WTC11 (cell line): ENCODE measurements around the gene CYB5B. TPM values are rescaled to one million over a fixed set of nuclear protein-coding genes. Genes with fewer than 3 reads are reported as not detected.
A peak's percentile ranks its signal among the peaks of the same experiment; 100 is the strongest.

Source experiments
- ATAC-seq: fragments of 200-7000 bp; cut with Tn5 transposase; 2 replicates; pipeline ENCODE4 v1.10.0; 2021; ENCODE audit warnings: mild to moderate bottlenecking, moderate library complexity
- CTCF ChIA-PET: fragments of 300-600 bp; sonication (Branson Sonifier 250); formaldehyde crosslinking; loops from one replicate; lab custom pipeline; 2021; ENCODE audit warnings: antibody characterized with exemption; lab: Charles Lee
- POLR2A ChIA-PET: fragments of 350-600 bp; sonication (Branson Sonifier 250); formaldehyde crosslinking; loops from one replicate; lab custom pipeline; 2021; ENCODE audit warnings: antibody characterized with exemption; lab: Charles Lee
- DNase-seq: peaks from one replicate; pipeline ENCODE4 v3.0.0; 2021; ENCODE audit warnings: low spot score
- H3K27ac Mint-ChIP-seq: 2 replicates; pipeline ENCODE4 v1.8.0; 2021; ENCODE audit warnings: mixed read lengths
- H3K27me3 Mint-ChIP-seq: 2 replicates; pipeline ENCODE4 v1.8.0; 2021; ENCODE audit warnings: low read depth, mild to moderate bottlenecking, moderate library complexity, mixed read lengths
- H3K36me3 Mint-ChIP-seq: 2 replicates; pipeline ENCODE4 v1.8.0; 2021; ENCODE audit warnings: mixed read lengths
- H3K4me1 Mint-ChIP-seq: 2 replicates; pipeline ENCODE4 v1.8.0; 2022; ENCODE audit warnings: mixed read lengths
- H3K4me3 Mint-ChIP-seq: 2 replicates; pipeline ENCODE4 v1.8.0; 2021; ENCODE audit warnings: mild to moderate bottlenecking, moderate library complexity, mixed read lengths
- H3K9me3 Mint-ChIP-seq: 2 replicates; pipeline ENCODE4 v1.8.0; 2021; ENCODE audit warnings: mixed read lengths
- CBFB ChIP-seq: sonication (generic); formaldehyde crosslinking; IDR thresholded peaks from 2 replicates; pipeline ENCODE4 v1.8.1; 2022; ENCODE audit warnings: mild to moderate bottlenecking, low read depth, missing genetic modification reagents
- CREM ChIP-seq: sonication (generic); formaldehyde crosslinking; IDR thresholded peaks from 2 replicates; pipeline ENCODE4 v1.8.1; 2022; ENCODE audit warnings: mild to moderate bottlenecking, missing genetic modification reagents, moderate library complexity
- E2F5 ChIP-seq: sonication (generic); formaldehyde crosslinking; IDR thresholded peaks from 2 replicates; pipeline ENCODE4 v1.8.1; 2022; ENCODE audit warnings: mild to moderate bottlenecking, moderate library complexity, missing genetic modification reagents
- ETV6 ChIP-seq: sonication (generic); formaldehyde crosslinking; IDR thresholded peaks from 2 replicates; pipeline ENCODE4 v1.8.1; 2022; ENCODE audit warnings: mild to moderate bottlenecking, missing genetic modification reagents
- FOXK1 ChIP-seq: sonication (generic); formaldehyde crosslinking; IDR thresholded peaks from 2 replicates; pipeline ENCODE4 v1.8.0; 2022; ENCODE audit warnings: mild to moderate bottlenecking, moderate library complexity, missing genetic modification reagents
- GABPB1 ChIP-seq: sonication (generic); formaldehyde crosslinking; IDR thresholded peaks from 2 replicates; pipeline ENCODE4 v1.8.1; 2023; ENCODE audit warnings: mild to moderate bottlenecking, missing genetic modification reagents
- GTF2I ChIP-seq: fragments of 250-450 bp; sonication (Bioruptor Pico); conservative IDR thresholded peaks from 2 replicates; pipeline ENCODE4 v1.4.0; 2021; ENCODE audit warnings: mild to moderate bottlenecking
- JAZF1 ChIP-seq: fragments of 250-450 bp; sonication (Bioruptor Pico); IDR thresholded peaks from 2 replicates; pipeline ENCODE4 v1.9.0; 2021; ENCODE audit warnings: moderate library complexity, mild to moderate bottlenecking, inconsistent platforms
- JUN ChIP-seq: sonication (generic); formaldehyde crosslinking; IDR thresholded peaks from 2 replicates; pipeline ENCODE4 v1.8.0; 2023; ENCODE audit warnings: mild to moderate bottlenecking, missing genetic modification reagents
- KAT7 ChIP-seq: sonication (generic); formaldehyde crosslinking; IDR thresholded peaks from 2 replicates; pipeline ENCODE4 v1.8.1; 2023; ENCODE audit warnings: missing genetic modification reagents, mild to moderate bottlenecking, borderline replicate concordance
- MAX ChIP-seq: sonication (generic); formaldehyde crosslinking; IDR thresholded peaks from 2 replicates; pipeline ENCODE4 v1.8.0; 2022; ENCODE audit warnings: mild to moderate bottlenecking, missing genetic modification reagents
- NFATC4 ChIP-seq: fragments of 250-450 bp; sonication (Bioruptor Pico); IDR thresholded peaks from 2 replicates; pipeline ENCODE4 v1.9.0; 2021; ENCODE audit warnings: mild to moderate bottlenecking
- NR2C2 ChIP-seq: sonication (generic); formaldehyde crosslinking; IDR thresholded peaks from 2 replicates; pipeline ENCODE4 v1.8.0; 2022; ENCODE audit warnings: mild to moderate bottlenecking, missing genetic modification reagents
- NR3C1 ChIP-seq: sonication (generic); formaldehyde crosslinking; conservative IDR thresholded peaks from 2 replicates; pipeline ENCODE4 v1.8.1; 2023; ENCODE audit warnings: low read depth, mild to moderate bottlenecking, missing genetic modification reagents
- PREB ChIP-seq: sonication (generic); formaldehyde crosslinking; IDR thresholded peaks from 2 replicates; pipeline ENCODE4 v1.8.1; 2022; ENCODE audit warnings: mild to moderate bottlenecking, missing genetic modification reagents, moderate library complexity, borderline replicate concordance
- SMAD4 ChIP-seq: sonication (generic); formaldehyde crosslinking; IDR thresholded peaks from 2 replicates; pipeline ENCODE4 v1.8.0; 2022; ENCODE audit warnings: mild to moderate bottlenecking, missing genetic modification reagents
- TCF7 ChIP-seq: sonication (generic); formaldehyde crosslinking; IDR thresholded peaks from 2 replicates; pipeline ENCODE4 v1.8.0; 2022; ENCODE audit warnings: mild to moderate bottlenecking, low read depth, missing genetic modification reagents, moderate library complexity
- ZNF232 ChIP-seq: sonication (generic); formaldehyde crosslinking; IDR thresholded peaks from 2 replicates; pipeline ENCODE4 v1.8.0; 2022; ENCODE audit warnings: mild to moderate bottlenecking, missing genetic modification reagents
- ZNF263 ChIP-seq: sonication (generic); formaldehyde crosslinking; IDR thresholded peaks from 2 replicates; pipeline ENCODE4 v1.8.1; 2022; ENCODE audit warnings: low read depth, mild to moderate bottlenecking, moderate library complexity, missing genetic modification reagents
- ZNF317 ChIP-seq: sonication (generic); formaldehyde crosslinking; IDR thresholded peaks from 2 replicates; pipeline ENCODE4 v1.8.1; 2023; ENCODE audit warnings: low read depth, mild to moderate bottlenecking, moderate library complexity, missing genetic modification reagents, borderline replicate concordance
- ZNF396 ChIP-seq: fragments of 250-450 bp; sonication (Bioruptor Pico); IDR thresholded peaks from 2 replicates; pipeline ENCODE4 v1.8.0; 2021; ENCODE audit warnings: mild to moderate bottlenecking, moderate library complexity, borderline replicate concordance
- ZNF423 ChIP-seq: fragments of 250-450 bp; sonication (Bioruptor Pico); IDR thresholded peaks from 2 replicates; pipeline ENCODE4 v2.1.2; 2022; ENCODE audit warnings: mild to moderate bottlenecking, moderate library complexity
- ZNF425 ChIP-seq: fragments of 250-450 bp; sonication (Bioruptor Pico); conservative IDR thresholded peaks from 2 replicates; pipeline ENCODE4 v1.9.0; 2021; ENCODE audit warnings: mild to moderate bottlenecking
- total RNA-seq: library from RNA; stranded (reverse); gene quantifications from 3 replicates; pipeline ENCODE4 v1.2.3, GENCODE V29; 2021
- TF ChIP-seq, protein P1 (sequence below): sonication (generic); formaldehyde crosslinking; IDR thresholded peaks from 2 replicates; pipeline ENCODE4 v1.8.0; 2023; ENCODE audit warnings: missing genetic modification reagents
- TF ChIP-seq, protein P2 (sequence below): fragments of 250-450 bp; sonication (Bioruptor Pico); IDR thresholded peaks from 2 replicates; pipeline ENCODE4 v1.8.0; 2021; ENCODE audit warnings: mild to moderate bottlenecking

The CYB5B gene
- total RNA-seq, 1 experiment from 2014 or later = 109 TPM

DNA sequence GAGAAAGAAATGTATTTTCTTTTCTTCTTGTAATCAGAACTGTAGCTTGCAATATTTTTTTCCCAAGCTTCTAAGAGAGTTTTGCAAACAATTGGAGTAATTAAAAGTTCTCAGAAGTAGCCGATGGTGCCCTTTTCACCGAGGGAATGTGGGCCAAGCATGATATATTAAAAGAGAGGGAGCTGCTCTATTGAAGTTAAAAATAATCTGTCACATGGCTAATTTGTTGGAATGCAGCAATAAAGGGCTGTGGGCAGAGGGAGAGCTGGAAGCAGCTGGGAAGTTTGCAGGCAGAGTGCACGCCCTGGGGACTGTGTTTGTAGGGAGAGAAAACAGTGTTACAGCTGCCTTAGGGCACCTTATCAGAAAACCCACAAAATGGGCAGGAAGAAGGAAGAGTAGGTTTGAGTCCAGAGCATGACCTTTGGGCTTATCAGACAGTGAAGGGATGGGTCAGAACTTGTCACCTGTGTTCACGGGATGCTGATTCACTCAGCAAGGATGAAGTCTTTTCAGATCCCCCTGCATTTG, 20.1 kb upstream of the CYB5B start:
- H3K27ac Mint-ChIP-seq = peak overlapping the region; percentile 13; the same call in 1 of the 2 replicates
- no peak overlapping the region for H3K4me3 Mint-ChIP-seq
- H3K4me1 Mint-ChIP-seq = peaks cover 10% of the 10 kb centered on the region
- POLR2A ChIA-PET = interaction anchor here (0.6 to 0.7 kb wide), 2 partner anchors 13 to 264 kb away, joined by 3 to 5 read pairs; no protein-coding TSS in a partner anchor
- CTCF ChIA-PET = interaction anchor here (1.3 to 2.5 kb wide), 2 partner anchors 8 to 351 kb away, joined by 3 to 10 read pairs; partner anchors contain the start of gene NOB1
- no peak for DNase-seq
- peaks cover 4% of the 10 kb centered on the region for H3K9me3 Mint-ChIP-seq
- no peaks in the 10 kb centered on the region for H3K36me3 Mint-ChIP-seq
- TF ChIP-seq ZNF232 (CRISPR knock-in tag) (no peak), GABPB1 (CRISPR knock-in tag) (peak; percentile 35; the same call in 1 of the 2 replicates), PREB (CRISPR knock-in tag) (no peak), JUN (CRISPR knock-in tag) (no peak), CREM (CRISPR knock-in tag) (no peak), ZNF263 (CRISPR knock-in tag) (no peak), NFATC4 (CRISPR knock-in tag) (no peak)
- TF ChIP-seq, protein P1, sequence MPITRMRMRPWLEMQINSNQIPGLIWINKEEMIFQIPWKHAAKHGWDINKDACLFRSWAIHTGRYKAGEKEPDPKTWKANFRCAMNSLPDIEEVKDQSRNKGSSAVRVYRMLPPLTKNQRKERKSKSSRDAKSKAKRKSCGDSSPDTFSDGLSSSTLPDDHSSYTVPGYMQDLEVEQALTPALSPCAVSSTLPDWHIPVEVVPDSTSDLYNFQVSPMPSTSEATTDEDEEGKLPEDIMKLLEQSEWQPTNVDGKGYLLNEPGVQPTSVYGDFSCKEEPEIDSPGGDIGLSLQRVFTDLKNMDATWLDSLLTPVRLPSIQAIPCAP = no peak
- TF ChIP-seq, all 79 proteins: peak for 1
- no peaks in the 10 kb centered on the region for H3K27me3 Mint-ChIP-seq
- ATAC-seq = peak; percentile 58; the same call in 1 of the 2 replicates

DNA sequence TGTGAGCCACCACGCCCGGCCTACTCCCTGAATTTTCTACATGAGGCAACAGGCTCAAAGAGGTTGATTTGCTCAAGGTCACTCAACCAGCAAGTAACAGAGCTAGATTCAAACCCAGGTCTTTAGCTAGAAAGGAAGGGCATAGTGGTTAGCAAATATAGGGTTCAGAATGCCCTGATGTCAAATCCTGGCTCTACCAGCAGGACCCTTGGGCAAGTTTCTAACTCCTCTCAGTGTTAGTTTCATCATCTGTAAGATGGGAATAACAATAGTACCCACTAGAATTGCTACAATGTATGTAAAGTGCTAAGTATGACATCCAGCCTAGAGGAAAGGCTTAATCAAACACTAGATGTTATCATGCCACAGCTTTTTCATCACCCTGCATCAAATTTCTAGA, 19.1 kb upstream of the CYB5B start:
- H3K36me3 Mint-ChIP-seq = no peaks in the 10 kb centered on the region
- H3K27ac Mint-ChIP-seq = no peak overlapping the region
- ATAC-seq (no peak), DNase-seq (no peak)
- POLR2A ChIA-PET = no interaction called here
- TF ChIP-seq SMAD4 (CRISPR knock-in tag) = no peak
- TF ChIP-seq JUN (CRISPR knock-in tag) = no peak
- no peak for TF ChIP-seq TCF7 (CRISPR knock-in tag)
- no peak for TF ChIP-seq KAT7 (CRISPR knock-in tag)
- TF ChIP-seq, protein P1 = no peak
- TF ChIP-seq FOXK1 (CRISPR knock-in tag) = no peak
- TF ChIP-seq, protein P2, sequence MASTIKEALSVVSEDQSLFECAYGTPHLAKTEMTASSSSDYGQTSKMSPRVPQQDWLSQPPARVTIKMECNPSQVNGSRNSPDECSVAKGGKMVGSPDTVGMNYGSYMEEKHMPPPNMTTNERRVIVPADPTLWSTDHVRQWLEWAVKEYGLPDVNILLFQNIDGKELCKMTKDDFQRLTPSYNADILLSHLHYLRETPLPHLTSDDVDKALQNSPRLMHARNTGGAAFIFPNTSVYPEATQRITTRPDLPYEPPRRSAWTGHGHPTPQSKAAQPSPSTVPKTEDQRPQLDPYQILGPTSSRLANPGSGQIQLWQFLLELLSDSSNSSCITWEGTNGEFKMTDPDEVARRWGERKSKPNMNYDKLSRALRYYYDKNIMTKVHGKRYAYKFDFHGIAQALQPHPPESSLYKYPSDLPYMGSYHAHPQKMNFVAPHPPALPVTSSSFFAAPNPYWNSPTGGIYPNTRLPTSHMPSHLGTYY (CRISPR knock-in tag) = no peak
- no peak for TF ChIP-seq CREM (CRISPR knock-in tag)
- no peak for TF ChIP-seq GTF2I (CRISPR knock-in tag)
- no peak for TF ChIP-seq E2F5 (CRISPR knock-in tag)
- no peak for TF ChIP-seq ETV6 (CRISPR knock-in tag)
- TF ChIP-seq ZNF396 (CRISPR knock-in tag) = no peak
- H3K27me3 Mint-ChIP-seq = no peaks in the 10 kb centered on the region
- CTCF ChIA-PET = interaction anchor here (1.3 to 2.5 kb wide), 2 partner anchors 9 to 350 kb away, joined by 3 to 10 read pairs; partner anchors contain the start of gene NOB1
- peaks cover 4% of the 10 kb centered on the region for H3K9me3 Mint-ChIP-seq
- H3K4me3 Mint-ChIP-seq = no peak overlapping the region
- H3K4me1 Mint-ChIP-seq = peaks cover 10% of the 10 kb centered on the region

DNA sequence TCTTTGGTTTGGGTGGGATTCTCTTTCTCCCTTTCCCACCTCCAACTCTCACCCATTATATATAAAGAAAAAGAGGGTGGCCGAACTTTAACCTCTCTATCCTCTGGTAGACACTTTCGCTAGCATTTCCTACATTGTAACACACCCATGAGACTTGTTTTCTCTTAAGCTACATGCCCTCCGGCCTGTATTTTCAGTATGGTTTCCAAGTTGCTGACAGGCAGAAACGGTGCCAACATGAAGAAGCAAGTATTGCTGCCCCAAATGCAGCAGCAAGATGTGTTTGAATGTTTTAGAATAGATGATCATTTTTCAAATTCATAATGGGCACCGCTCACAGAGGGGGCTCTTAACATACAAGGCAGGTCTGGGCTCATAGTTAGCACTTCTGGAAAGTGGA, 18.7 kb upstream of the CYB5B start:
- H3K27me3 Mint-ChIP-seq = no peaks in the 10 kb centered on the region
- no peak overlapping the region for H3K4me3 Mint-ChIP-seq
- DNase-seq (no peak), ATAC-seq (no peak)
- peaks cover 4% of the 10 kb centered on the region for H3K9me3 Mint-ChIP-seq
- ChIA-PET POLR2A (no interaction called here), CTCF (interaction anchor here (1.3 to 2.5 kb wide), 3 partner anchors 7 to 349 kb away, joined by 3 to 10 read pairs (median 6); partner anchors contain the start of gene NOB1)
- H3K4me1 Mint-ChIP-seq = peaks cover 10% of the 10 kb centered on the region
- H3K36me3 Mint-ChIP-seq = no peaks in the 10 kb centered on the region
- no peak overlapping the region for H3K27ac Mint-ChIP-seq
- TF ChIP-seq MAX (CRISPR knock-in tag) = no peak
- no peak for TF ChIP-seq ZNF425 (CRISPR knock-in tag)
- no peak for TF ChIP-seq CBFB (CRISPR knock-in tag)
- no peak for TF ChIP-seq NR3C1 (CRISPR knock-in tag)
- TF ChIP-seq ZNF317 (CRISPR knock-in tag) = no peak
- TF ChIP-seq NR2C2 (CRISPR knock-in tag) = no peak
- no peak for TF ChIP-seq SMAD4 (CRISPR knock-in tag)
- TF ChIP-seq JAZF1 = no peak
- TF ChIP-seq ZNF423 (CRISPR knock-in tag) = no peak
